Retinal pigment epithelial cell (primary cell): ENCODE data around the gene RAB43.

Experiments
- DNase-seq: peaks from one replicate; pipeline ENCODE4 v3.0.0-alpha.2; 2010; ENCODE audit warnings: low read depth
- H3K4me3 ChIP-seq: 2 replicates; pipeline ENCODE4 v1.5.1; 2011; ENCODE audit warnings: mild to moderate bottlenecking, low read length, control low read depth, moderate library complexity
- TF ChIP-seq, protein P1 (sequence below): conservative IDR thresholded peaks from 2 replicates; pipeline ENCODE4 v1.5.1; 2011; ENCODE audit warnings: low read depth, low read length, control low read depth, inconsistent platforms

Gene RAB43

DNA sequence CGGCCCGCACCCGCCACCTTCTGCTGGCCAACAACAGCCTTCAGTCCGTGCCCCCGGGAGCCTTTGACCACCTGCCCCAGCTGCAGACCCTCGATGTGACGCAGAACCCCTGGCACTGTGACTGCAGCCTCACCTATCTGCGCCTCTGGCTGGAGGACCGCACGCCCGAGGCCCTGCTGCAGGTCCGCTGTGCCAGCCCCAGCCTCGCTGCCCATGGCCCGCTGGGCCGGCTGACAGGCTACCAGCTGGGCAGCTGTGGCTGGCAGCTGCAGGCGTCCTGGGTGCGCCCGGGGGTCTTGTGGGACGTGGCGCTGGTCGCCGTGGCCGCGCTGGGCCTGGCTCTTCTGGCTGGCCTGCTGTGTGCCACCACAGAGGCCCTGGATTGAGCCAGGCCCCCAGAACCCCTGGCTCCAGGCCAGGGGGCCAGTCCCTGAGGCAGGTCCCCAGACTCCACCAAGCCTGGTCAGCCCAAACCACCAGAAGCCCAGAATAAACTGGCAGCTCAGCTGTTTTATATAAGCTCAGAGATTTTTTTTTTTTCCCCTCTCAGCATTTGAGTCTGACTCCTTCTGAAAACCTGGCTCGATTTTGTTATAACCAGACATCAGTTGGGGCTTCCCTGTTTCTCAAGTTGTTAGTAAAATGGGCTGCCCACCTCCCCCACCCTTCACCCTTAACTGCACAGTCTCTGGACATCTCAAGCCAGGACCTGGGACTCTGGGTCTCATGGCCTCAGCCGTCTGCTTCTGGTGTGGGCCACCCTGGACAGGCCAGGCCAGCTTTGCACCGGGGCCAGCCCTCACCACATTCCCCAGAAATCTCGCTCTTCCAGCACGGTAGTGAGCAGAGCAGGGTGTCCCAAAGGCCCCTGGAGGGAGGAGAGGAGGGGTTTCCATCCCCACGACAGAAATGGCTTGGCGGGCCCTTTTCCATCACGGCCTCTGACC lies 59.4 kb downstream of the RAB43 start:
- TF ChIP-seq, protein P1, sequence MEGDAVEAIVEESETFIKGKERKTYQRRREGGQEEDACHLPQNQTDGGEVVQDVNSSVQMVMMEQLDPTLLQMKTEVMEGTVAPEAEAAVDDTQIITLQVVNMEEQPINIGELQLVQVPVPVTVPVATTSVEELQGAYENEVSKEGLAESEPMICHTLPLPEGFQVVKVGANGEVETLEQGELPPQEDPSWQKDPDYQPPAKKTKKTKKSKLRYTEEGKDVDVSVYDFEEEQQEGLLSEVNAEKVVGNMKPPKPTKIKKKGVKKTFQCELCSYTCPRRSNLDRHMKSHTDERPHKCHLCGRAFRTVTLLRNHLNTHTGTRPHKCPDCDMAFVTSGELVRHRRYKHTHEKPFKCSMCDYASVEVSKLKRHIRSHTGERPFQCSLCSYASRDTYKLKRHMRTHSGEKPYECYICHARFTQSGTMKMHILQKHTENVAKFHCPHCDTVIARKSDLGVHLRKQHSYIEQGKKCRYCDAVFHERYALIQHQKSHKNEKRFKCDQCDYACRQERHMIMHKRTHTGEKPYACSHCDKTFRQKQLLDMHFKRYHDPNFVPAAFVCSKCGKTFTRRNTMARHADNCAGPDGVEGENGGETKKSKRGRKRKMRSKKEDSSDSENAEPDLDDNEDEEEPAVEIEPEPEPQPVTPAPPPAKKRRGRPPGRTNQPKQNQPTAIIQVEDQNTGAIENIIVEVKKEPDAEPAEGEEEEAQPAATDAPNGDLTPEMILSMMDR = no peak
- H3K4me3 ChIP-seq = no peak overlapping the region
- DNase-seq = no peak

DNA sequence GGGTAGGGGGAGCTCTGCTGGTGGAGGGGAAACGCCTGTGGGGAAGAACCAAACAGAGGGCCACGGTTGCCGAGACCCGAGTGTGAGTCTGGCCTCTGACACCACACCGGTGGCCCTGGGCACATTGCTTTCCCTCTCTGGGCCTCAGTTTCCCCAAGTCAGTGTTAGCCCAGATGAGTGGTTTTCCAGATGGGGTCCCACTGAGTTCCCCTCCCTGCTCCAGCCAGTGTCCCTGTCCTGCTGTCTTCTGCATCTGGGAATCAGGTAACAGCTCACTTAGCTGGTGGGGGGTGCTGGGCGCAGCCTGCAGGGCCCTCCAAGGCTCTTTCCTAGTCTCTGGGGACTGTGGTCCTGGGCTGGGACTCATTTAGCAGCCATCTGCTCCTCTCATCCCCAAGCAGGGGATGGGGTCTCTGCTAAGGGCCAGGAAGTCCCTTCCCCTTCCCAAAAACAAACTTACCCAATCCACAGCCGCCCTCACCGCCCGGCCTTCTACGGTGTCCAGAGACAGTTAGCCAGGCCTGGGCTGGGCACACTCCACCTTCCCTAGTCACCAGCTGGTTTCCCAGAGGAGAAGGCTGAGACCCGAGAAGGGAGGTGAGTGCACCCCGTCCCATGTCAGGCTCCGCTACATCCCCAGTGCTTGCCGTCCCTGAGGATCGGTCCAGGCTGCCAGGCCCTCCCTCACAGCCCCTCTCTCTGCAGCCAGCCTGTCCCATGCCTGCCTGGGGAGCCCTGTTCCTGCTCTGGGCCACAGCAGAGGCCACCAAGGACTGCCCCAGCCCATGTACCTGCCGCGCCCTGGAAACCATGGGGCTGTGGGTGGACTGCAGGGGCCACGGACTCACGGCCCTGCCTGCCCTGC lies 60.3 kb downstream of the RAB43 start:
- TF ChIP-seq, protein P1 = no peak
- no peak overlapping the region for H3K4me3 ChIP-seq
- DNase-seq = no peak

DNA sequence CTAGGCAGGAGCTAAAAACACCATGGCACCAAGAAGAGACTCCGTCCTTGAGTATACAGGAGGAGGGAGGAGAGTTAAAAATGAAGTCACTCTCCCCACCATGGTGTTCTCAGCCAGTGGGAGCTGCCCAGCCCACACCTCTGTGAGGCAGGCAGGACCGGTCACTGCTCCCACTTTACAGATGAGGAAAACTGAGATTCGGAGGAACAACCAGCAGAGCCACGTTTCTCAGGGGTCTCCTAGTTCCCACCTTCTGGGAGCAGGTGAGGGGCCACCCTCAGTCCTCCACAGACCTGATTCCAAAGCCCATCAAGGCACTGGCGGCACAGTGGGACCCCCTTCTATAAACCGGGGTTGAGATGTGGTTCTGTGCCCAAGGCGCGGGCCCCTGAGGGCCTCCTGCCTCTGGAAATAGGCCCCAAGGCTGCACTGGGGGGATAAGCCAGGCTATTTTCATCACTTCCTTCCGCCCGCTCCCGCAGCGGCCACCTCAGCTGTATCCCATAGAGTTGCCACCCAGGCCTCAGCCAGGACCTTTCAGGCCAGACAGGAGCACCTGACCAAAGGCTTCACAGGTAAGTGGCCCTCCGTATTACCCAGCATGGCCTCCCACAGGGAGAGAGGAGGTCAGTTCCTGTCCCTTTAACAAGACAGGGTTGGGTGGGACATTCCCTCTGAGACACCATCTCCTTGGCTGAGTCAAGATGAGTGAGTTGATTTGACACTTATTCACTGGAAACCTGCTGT lies 61.2 kb downstream of the RAB43 start, which contains the start of gene GP9:
GP9 (plus strand) TSS at position 504 of the 747 bp plus-strand sequence. CDS start 961 bp downstream, outside the sequence.
- H3K4me3 ChIP-seq = no peak within 1 kb of the TSS
- TF ChIP-seq, protein P1 = no peak
- no peak for DNase-seq

DNA sequence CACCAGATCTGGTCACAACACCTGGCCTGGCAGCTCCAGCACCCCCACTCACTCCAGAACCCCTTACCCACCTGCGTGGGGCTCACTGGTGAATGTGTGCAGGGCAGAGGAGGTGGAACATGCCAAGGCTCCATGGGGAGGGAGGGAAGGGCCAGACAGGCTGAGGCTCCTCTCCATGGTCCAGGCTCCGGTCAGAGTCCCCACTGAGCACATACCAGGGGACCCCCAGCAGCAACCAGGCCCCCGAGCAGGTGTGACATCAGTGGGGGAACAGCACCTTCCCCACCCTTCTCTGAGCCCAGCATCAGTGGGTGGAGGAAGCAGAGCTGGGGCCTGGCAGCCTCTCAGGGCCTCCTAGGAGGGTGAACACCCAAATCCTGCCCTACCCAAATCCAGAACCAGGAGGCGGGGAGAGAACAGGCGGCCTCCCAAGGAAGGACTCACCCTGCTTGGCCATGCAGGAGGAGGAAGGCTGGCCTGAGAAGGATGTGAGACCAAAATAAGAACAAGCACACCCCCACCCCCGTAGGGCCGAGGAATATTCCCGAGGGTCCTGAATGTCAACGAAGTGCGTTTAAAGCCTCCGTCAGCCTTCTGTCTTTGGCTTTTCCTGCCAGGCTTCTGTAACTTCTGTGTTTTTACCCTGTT lies 62.2 kb downstream of the RAB43 start:
- TF ChIP-seq, protein P1 = no peak
- no peak for DNase-seq

DNA sequence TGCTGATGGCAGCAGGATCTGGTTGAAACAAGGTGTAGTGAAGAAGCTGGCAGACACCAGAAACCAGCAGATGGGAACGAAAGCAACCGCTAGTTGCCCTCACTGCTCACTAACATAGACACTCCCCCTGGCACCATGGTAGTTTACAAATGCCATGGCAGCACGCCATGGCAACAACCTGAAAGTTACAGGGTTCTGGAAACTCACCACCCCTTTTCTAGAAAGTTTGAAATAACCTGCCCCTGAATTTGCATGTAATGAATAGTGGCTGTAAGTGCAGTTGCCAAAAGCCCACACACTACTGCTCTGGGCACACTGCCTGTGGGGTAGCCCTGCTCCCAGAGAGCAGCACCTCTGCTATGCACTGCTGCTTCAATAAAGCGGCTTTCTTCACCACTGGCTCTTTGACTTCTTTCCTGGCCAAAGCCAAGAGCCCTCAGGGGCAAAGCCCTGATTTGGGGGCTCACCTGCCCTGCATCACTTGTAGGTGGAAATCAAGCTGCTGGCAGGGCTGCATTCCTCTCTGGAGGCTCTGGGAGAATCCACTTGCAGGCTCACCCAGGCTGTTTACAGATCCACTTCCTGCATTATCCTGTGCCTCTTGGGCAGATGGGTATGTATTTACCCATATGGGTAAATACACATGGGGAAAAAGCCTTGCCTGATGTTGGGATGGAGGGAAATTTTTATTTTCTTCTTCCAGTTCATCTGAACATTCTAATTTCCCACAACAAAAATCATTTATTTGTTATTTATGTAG lies 63.0 kb downstream of the RAB43 start:
- H3K4me3 ChIP-seq = no peak overlapping the region
- TF ChIP-seq, protein P1 = no peak
- no peak for DNase-seq

More for the DNA sequence above, 62.2 kb downstream of the RAB43 start:
- no peak overlapping the region for H3K4me3 ChIP-seq
